ENCODE data around the gene TPM1. TPM values are rescaled to one million over a fixed set of nuclear protein-coding genes. Genes with fewer than 3 reads are reported as not detected.

Gene TPM1
- total and polyA plus RNA-seq, 2 donors (not counting 1 experiment from before 2014, with no cell fraction given) = 5.5 to 20.3 TPM

- TF ChIP-seq CTCF (IDR thresholded peaks at IDR 0.05) (no peak), EZH2 (IDR thresholded peaks at IDR 0.05; ENCODE audit: borderline replicate concordance, insufficient read depth, low read depth, low read length, poor library complexity, severe bottlenecking) (no peak)
- CTCF ChIA-PET = no interaction called here
These were observed 37.5 kb downstream of the TPM1 start for GRCh38 chr15:63079947-63080626.

GRCh38 chr15:63080634-63081250, 38.2 kb downstream of the TPM1 start:
- POLR2A ChIA-PET = no interaction called here
- DNase-seq (no peak), ATAC-seq (ENCODE audit: low read depth) (no peak)
- Histone ChIP-seq H3K4me3 (ENCODE audit: control extremely low read depth in 1 of 5, extremely low read depth in 1 of 5, insufficient read depth in 1 of 5, low read depth in 2 of 5, low read length in 4 of 5) (no peak overlapping the region), H3K9me3 (ENCODE audit: control extremely low read depth in 1 of 3, control insufficient read depth in 2 of 3, insufficient read depth in 1 of 3, low read length in 2 of 3) (no peaks in the 10 kb centered on the region), H3K9ac (ENCODE audit: low read length) (no peak overlapping the region), H3K36me3 (replicated peaks in 1 of 2; ENCODE audit: control extremely low read depth in 1 of 2, control insufficient read depth in 1 of 2, extremely low read depth in 1 of 2, insufficient read depth in 2 of 2, low read length in 1 of 2) (no peaks in the 10 kb centered on the region), H3K27me3 (replicated peaks in 1 of 4; ENCODE audit: control extremely low read depth in 1 of 4, control insufficient read depth in 3 of 4, insufficient read depth in 4 of 4, low read length in 3 of 4) (peaks cover 0 to 9% (median 0%) of the 10 kb centered on the region in 4 experiments), H3K27ac (ENCODE audit: low read length in 2 of 2) (no peak overlapping the region), H2AFZ (ENCODE audit: insufficient read depth, low read depth, low read length, poor library complexity, severe bottlenecking) (no peak overlapping the region), H4K20me1 (ENCODE audit: control insufficient read depth, insufficient read depth, low read length, poor library complexity, severe bottlenecking) (no peaks in the 10 kb centered on the region), H3K4me2 (replicated peaks; ENCODE audit: low read depth, low read length, poor library complexity, severe bottlenecking) (no peak overlapping the region), H3K4me1 (ENCODE audit: control insufficient read depth in 2 of 2, insufficient read depth in 2 of 2, low read length in 2 of 2) (no peaks in the 10 kb centered on the region), H3K79me2 (ENCODE audit: control insufficient read depth, insufficient read depth, low read length) (no peaks in the 10 kb centered on the region)
- intact Hi-C loops (cut with micrococcal nuclease) = no loop called here
- Mint-ChIP-seq H3K27me3 (peaks cover 33% of the 10 kb centered on the region), H3K4me3 (no peak overlapping the region), H3K9me3 (ENCODE audit: insufficient read depth) (no peaks in the 10 kb centered on the region), H3K4me1 (no peaks in the 10 kb centered on the region), H3K27ac (no peak overlapping the region)
- WGBS (ENCODE audit: insufficient coverage) = 100% methylated on average over 5 of the region's 10 CpGs
- TF ChIP-seq EZH2 (IDR thresholded peaks at IDR 0.05; ENCODE audit: borderline replicate concordance, insufficient read depth, low read depth, low read length, poor library complexity, severe bottlenecking) (no peak), CTCF (IDR thresholded peaks at IDR 0.05) (no peak)
- CTCF ChIA-PET = no interaction called here

More at GRCh38 chr15:63079947-63080626, 37.5 kb downstream of the TPM1 start:
- H3K79me2 ChIP-seq (ENCODE audit: control insufficient read depth, insufficient read depth, low read length) = no peaks in the 10 kb centered on the region
- no peak overlapping the region for H3K27ac Mint-ChIP-seq
- H3K4me3 Mint-ChIP-seq = no peak overlapping the region
- no peaks in the 10 kb centered on the region for H4K20me1 ChIP-seq (ENCODE audit: control insufficient read depth, insufficient read depth, low read length, poor library complexity, severe bottlenecking)
- H3K4me3 ChIP-seq (ENCODE audit: control extremely low read depth in 1 of 5, extremely low read depth in 1 of 5, insufficient read depth in 1 of 5, low read depth in 2 of 5, low read length in 4 of 5) = no peak overlapping the region
- H3K9me3 Mint-ChIP-seq (ENCODE audit: insufficient read depth) = no peaks in the 10 kb centered on the region
- H3K4me1 Mint-ChIP-seq = no peaks in the 10 kb centered on the region
- intact Hi-C loops (cut with micrococcal nuclease) = no loop called here
- DNase-seq (no peak), ATAC-seq (ENCODE audit: low read depth) (no peak)
- POLR2A ChIA-PET = no interaction called here
- H3K9me3 ChIP-seq (ENCODE audit: control extremely low read depth in 1 of 3, control insufficient read depth in 2 of 3, insufficient read depth in 1 of 3, low read length in 2 of 3) = no peaks in the 10 kb centered on the region
- no peak overlapping the region for H3K4me2 ChIP-seq (replicated peaks; ENCODE audit: low read depth, low read length, poor library complexity, severe bottlenecking)
- no peak overlapping the region for H2AFZ ChIP-seq (ENCODE audit: insufficient read depth, low read depth, low read length, poor library complexity, severe bottlenecking)
- WGBS (ENCODE audit: insufficient coverage) = 91% methylated on average over 13 of the region's 13 CpGs
- no peaks in the 10 kb centered on the region for H3K4me1 ChIP-seq (ENCODE audit: control insufficient read depth in 2 of 2, insufficient read depth in 2 of 2, low read length in 2 of 2)
- H3K36me3 ChIP-seq (replicated peaks in 1 of 2; ENCODE audit: control extremely low read depth in 1 of 2, control insufficient read depth in 1 of 2, extremely low read depth in 1 of 2, insufficient read depth in 2 of 2, low read length in 1 of 2) = no peaks in the 10 kb centered on the region
- H3K9ac ChIP-seq (ENCODE audit: low read length) = no peak overlapping the region
- H3K27ac ChIP-seq (ENCODE audit: low read length in 2 of 2) = no peak overlapping the region
- H3K27me3 ChIP-seq (replicated peaks in 1 of 4; ENCODE audit: control extremely low read depth in 1 of 4, control insufficient read depth in 3 of 4, insufficient read depth in 4 of 4, low read length in 3 of 4) = peaks cover 0 to 9% (median 0%) of the 10 kb centered on the region in 4 experiments
- peaks cover 33% of the 10 kb centered on the region for H3K27me3 Mint-ChIP-seq

All from B cell (primary cell).